ENCODE results near the gene FOXP1. TPM values are rescaled to one million over a fixed set of nuclear protein-coding genes. Genes with fewer than 3 reads are reported as not detected.

The FOXP1 gene
- total RNA-seq, 1 experiment from 2014 or later = 75.3 TPM

GRCh38 chr3:71607364-71607763, 23.8 kb upstream of the FOXP1 start:
- Histone ChIP-seq H3K79me1 (ENCODE audit: insufficient read depth, low read depth, low read length, poor library complexity, severe bottlenecking) (no peaks in the 10 kb centered on the region), H3K27me3 (ENCODE audit: insufficient read depth, low read length) (no peaks in the 10 kb centered on the region), H3K23ac (ENCODE audit: insufficient read length, low read depth, low read length) (no peak overlapping the region), H2AK5ac (ENCODE audit: insufficient read length, low read length) (no peak overlapping the region), H2BK5ac (ENCODE audit: insufficient read length, low read length) (no peak overlapping the region), H2BK120ac (ENCODE audit: low read depth, low read length, poor library complexity, severe bottlenecking) (no peak overlapping the region), H3K56ac (ENCODE audit: insufficient read length, low read depth, low read length) (no peak overlapping the region), H3K4me2 (ENCODE audit: insufficient read depth, insufficient read length, low read length) (no peak overlapping the region), H2BK15ac (ENCODE audit: low read depth, low read length) (no peak overlapping the region), H3K23me2 (ENCODE audit: insufficient read length, low read depth, low read length, poor library complexity, severe bottlenecking) (no peaks in the 10 kb centered on the region), H3K9me3 (ENCODE audit: control insufficient read depth, low read depth, low read length) (no peaks in the 10 kb centered on the region), H3K14ac (ENCODE audit: insufficient read depth, low read length) (no peak overlapping the region), H4K20me1 (ENCODE audit: control insufficient read depth, insufficient read depth, insufficient read length) (no peaks in the 10 kb centered on the region), H4K91ac (ENCODE audit: insufficient read length, low read depth, low read length) (no peak overlapping the region), H2BK12ac (ENCODE audit: insufficient read length, low read depth, low read length) (no peak overlapping the region), H3K18ac (ENCODE audit: insufficient read length, low read depth, low read length) (no peak overlapping the region), H2AFZ (ENCODE audit: low read length) (no peak overlapping the region), H3K27ac (ENCODE audit: insufficient read length, low read depth, low read length) (no peak overlapping the region), H4K8ac (replicated peaks; ENCODE audit: insufficient read length, low read depth, low read length) (no peak overlapping the region), H3K4me1 (ENCODE audit: insufficient read depth, low read length) (no peaks in the 10 kb centered on the region), H3K9ac (ENCODE audit: extremely low read depth, insufficient read length, low read length) (no peak overlapping the region), H3T11ph (ENCODE audit: low read length) (no peak overlapping the region), H3K79me2 (ENCODE audit: insufficient read depth, low read length) (no peaks in the 10 kb centered on the region), H4K5ac (ENCODE audit: insufficient read length, low read depth, low read length) (no peak overlapping the region), H2BK20ac (ENCODE audit: low read depth, low read length, poor library complexity, severe bottlenecking) (no peak overlapping the region), H3K4ac (ENCODE audit: low read depth, low read length) (no peak overlapping the region)
- no peak overlapping the region for H3K4me3 Mint-ChIP-seq
- peaks cover 0 to 4% (median 3%) of the 10 kb centered on the region in 3 experiments; a peak in 2 of 7 replicates for H3K36me3 Mint-ChIP-seq (ENCODE audit: insufficient read depth in 1 of 3, low read depth in 3 of 3)
- WGBS (ENCODE audit: extremely low coverage, insufficient read length, low lambda C conversion rate) = no CpG with 5 or more reads among the region's 2 CpGs
- DNase-seq = no peak
- peaks cover 6 to 8% of the 10 kb centered on the region in 2 experiments; a peak in 4 of 5 replicates for H3K9me3 Mint-ChIP-seq
- H3K27me3 Mint-ChIP-seq (ENCODE audit: low read depth) = no peaks in the 10 kb centered on the region
- H3K4me1 Mint-ChIP-seq = no peaks in the 10 kb centered on the region
- no peak for TF ChIP-seq CTCF (conservative IDR thresholded peaks at IDR 0.05)
- H3K27ac Mint-ChIP-seq = no peak overlapping the region

Data from H9 (cell line).